ENCODE measurements around the gene TAS1R3.

DNA sequence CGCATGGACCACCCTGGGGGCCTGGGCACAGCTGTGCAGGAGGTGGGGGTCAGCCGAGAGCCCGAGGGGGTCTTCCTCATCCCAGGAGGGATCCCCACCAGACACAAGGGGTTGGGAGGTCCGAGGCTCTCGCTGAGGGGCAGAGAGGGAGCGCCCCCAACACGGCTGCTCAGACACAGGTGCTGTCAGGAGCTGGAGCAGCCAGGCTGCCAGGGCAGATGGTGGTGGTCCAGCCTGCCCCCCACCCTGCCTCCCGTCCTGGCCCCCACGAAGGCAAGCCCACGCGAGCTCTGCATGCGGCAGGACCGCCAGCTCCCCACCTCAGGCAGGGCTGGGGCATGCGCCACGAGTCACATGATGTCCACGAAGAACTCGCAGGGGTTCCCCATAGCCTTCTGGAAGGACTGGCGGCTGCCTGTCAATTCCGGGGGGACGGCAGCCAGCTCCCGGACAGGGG, 4.7 kb downstream of the TAS1R3 start:
- no peak for TF ChIP-seq EZH2 (IDR thresholded peaks at IDR 0.05; ENCODE audit: low read depth, unreplicated experiment)
- TF ChIP-seq, protein P1, sequence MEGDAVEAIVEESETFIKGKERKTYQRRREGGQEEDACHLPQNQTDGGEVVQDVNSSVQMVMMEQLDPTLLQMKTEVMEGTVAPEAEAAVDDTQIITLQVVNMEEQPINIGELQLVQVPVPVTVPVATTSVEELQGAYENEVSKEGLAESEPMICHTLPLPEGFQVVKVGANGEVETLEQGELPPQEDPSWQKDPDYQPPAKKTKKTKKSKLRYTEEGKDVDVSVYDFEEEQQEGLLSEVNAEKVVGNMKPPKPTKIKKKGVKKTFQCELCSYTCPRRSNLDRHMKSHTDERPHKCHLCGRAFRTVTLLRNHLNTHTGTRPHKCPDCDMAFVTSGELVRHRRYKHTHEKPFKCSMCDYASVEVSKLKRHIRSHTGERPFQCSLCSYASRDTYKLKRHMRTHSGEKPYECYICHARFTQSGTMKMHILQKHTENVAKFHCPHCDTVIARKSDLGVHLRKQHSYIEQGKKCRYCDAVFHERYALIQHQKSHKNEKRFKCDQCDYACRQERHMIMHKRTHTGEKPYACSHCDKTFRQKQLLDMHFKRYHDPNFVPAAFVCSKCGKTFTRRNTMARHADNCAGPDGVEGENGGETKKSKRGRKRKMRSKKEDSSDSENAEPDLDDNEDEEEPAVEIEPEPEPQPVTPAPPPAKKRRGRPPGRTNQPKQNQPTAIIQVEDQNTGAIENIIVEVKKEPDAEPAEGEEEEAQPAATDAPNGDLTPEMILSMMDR (conservative IDR thresholded peaks at IDR 0.05; ENCODE audit: low read depth in 2 of 2), result no peak
- TF ChIP-seq, protein P2, sequence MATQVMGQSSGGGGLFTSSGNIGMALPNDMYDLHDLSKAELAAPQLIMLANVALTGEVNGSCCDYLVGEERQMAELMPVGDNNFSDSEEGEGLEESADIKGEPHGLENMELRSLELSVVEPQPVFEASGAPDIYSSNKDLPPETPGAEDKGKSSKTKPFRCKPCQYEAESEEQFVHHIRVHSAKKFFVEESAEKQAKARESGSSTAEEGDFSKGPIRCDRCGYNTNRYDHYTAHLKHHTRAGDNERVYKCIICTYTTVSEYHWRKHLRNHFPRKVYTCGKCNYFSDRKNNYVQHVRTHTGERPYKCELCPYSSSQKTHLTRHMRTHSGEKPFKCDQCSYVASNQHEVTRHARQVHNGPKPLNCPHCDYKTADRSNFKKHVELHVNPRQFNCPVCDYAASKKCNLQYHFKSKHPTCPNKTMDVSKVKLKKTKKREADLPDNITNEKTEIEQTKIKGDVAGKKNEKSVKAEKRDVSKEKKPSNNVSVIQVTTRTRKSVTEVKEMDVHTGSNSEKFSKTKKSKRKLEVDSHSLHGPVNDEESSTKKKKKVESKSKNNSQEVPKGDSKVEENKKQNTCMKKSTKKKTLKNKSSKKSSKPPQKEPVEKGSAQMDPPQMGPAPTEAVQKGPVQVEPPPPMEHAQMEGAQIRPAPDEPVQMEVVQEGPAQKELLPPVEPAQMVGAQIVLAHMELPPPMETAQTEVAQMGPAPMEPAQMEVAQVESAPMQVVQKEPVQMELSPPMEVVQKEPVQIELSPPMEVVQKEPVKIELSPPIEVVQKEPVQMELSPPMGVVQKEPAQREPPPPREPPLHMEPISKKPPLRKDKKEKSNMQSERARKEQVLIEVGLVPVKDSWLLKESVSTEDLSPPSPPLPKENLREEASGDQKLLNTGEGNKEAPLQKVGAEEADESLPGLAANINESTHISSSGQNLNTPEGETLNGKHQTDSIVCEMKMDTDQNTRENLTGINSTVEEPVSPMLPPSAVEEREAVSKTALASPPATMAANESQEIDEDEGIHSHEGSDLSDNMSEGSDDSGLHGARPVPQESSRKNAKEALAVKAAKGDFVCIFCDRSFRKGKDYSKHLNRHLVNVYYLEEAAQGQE (IDR thresholded peaks at IDR 0.05; ENCODE audit: unreplicated experiment), result no peak
